Non-pigmented ciliary epithelial cell (primary cell): ENCODE measurements around the gene HECW1.
"Not testable (repeated sequence)": the region's sequence is repeated elsewhere in the genome, so short reads cannot be mapped to it uniquely, and the experiment has no call there.

Experiments
- DNase-seq: peaks from one replicate; pipeline ENCODE4 v3.0.0-alpha.2; 2010; ENCODE audit warnings: low read depth

HECW1 gene

DNA sequence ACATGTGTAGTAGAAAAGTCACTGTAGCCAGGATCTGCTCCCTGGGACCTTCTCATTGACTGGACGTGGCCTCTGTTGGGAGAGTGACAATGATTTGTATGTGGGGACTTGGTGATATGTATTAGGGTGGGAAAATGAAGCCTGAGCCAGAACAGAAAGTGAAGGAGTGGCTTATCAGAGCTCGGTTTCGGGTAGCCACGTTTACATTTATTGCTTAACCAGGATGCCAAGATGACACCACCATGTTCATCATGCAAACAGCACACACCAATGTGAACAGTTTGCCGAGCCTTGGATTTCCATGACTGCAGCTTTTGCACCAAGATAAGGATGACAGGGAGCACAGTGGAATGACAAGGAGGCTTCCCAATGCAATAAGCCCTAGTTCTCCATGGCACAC is 357.7 kb downstream of the HECW1 start:
- no peak for DNase-seq

- no peak for DNase-seq
Measured at GRCh38 chr7:43475983-43476382, 363.5 kb downstream of the HECW1 start.

DNA sequence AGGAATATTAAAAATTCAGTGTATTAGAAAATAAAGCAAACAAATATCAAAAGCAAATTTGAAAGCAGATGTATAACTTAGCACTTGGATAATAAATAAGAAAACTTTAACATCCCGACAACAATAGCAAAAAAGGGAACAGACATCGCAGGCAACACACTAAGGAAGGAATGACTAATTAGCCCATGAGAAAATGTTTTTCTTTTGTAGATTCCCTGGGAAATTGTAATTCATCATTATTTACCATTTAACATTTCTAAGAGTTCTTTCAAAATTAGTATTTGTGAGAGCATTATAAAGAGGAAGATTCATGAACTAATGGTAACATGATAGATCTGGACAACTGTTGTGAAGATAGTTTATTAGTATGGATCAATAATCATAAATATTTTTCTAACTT is 364.4 kb downstream of the HECW1 start:
- no peak for DNase-seq

GRCh38 chr7:43479042-43479441 is 366.6 kb downstream of the HECW1 start:
- DNase-seq, result no peak

DNA sequence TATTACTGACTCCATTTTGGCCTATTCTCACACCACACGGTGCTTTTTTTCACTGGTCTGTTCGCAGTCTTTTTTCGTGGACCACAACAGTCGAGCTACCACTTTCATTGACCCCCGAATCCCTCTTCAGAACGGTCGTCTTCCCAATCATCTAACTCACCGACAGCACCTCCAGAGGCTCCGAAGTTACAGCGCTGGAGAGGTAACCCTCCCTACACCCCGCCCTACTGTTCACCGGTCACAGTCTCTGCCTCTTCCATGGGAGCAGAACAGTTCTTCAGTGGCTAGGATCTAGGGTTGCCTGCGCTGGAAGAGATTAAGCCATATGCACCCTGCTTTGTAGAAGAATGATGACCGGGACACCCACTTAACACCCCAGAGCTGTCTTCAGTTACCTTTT is 367.1 kb downstream of the HECW1 start:
- DNase-seq, result no peak

DNA sequence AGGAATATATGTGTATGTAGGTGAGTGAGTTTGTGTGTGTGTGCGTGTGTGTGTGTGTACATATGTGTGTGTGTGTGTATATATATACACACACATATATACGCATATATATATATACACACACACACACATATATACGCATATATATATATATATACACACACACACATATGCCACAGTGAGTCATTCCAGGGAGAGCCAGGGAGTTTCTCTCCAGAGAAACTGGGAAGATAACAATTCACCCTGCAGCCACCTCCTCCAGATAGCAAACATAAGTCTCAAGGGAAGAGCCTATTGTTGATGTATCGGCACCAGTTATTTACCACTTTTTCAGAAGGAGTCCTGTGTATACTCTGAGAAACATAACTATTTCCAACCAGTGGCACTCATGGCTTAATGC is 368.1 kb downstream of the HECW1 start:
- DNase-seq, result no peak

- peak; percentile 48 for DNase-seq
Measured at GRCh38 chr7:43481902-43482678, 369.6 kb downstream of the HECW1 start.

GRCh38 chr7:43482679-43483252 is 370.3 kb downstream of the HECW1 start:
- DNase-seq, result no peak

DNA sequence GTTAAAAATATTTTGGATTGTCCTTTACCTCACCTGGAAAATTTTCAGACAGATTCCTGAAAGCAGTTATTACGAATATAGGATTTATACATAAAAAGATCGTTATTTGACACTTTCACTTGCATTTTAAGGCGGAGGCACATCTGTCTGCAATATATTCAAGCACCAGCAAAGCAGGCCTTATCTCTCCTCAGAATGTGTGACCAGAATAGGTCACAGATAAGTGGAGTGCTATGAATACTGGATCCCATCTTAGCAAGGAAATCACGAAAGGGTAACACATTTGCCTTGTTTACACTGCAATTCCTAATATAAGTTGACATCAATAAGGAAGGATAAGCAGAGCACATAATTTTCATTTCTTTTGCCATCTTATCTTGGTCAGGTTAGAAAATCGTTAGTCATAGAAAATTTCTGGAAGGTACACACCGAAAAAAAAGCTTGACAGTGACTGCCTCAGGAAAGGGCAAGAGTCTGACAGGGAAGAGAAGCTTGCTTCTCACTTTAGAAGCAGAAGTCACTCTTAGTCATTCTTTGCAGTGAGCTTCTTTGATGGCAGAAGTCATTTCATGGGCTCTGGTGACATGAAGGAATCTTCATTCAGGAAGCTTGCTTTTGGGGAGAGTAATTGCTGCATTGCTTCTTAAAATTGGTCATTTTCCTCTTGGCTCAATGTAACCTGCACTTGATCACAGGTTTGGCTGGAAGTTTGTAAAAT is 372.4 kb downstream of the HECW1 start:
- DNase-seq, result no peak

- DNase-seq, result no peak
Measured at GRCh38 chr7:43485580-43485979, 373.1 kb downstream of the HECW1 start.

DNA sequence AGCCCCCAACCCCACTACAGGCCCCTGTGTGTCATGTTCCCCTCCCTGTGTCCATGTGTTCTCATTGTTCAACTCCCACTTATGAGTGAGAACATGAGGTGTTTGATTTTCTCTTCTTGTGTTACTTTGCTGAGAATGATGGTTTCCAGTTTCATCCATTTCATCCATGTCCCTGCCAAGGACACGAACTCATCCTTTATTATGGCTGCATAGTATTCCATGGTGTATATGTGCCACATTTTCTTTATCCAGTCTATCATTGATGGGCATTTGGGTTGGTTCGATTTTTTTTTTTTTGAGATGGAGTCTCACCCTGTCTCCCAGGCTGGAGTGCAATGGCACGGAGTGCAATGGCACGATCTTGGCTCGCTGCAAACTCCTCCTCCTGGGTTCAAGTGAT is 373.6 kb downstream of the HECW1 start:
- DNase-seq, result not testable (repeated sequence)

DNA sequence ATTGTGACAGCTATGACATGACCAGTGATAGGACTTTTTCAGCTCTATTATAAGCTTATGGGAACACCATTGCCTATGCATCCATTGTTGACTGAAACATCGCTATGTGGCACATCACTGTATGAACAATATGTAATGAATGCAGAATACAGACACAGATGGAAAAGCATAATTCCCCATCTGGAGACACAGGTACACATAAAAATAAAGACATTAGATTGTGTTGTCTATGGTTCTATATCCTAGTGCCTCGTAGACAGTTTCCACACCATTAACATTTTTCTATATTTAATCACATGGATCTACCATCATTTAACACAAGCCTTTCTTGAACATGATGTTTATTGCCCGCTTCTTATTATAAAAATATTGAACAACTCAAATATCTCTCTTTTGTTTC is 374.2 kb downstream of the HECW1 start:
- DNase-seq, result no peak

DNA sequence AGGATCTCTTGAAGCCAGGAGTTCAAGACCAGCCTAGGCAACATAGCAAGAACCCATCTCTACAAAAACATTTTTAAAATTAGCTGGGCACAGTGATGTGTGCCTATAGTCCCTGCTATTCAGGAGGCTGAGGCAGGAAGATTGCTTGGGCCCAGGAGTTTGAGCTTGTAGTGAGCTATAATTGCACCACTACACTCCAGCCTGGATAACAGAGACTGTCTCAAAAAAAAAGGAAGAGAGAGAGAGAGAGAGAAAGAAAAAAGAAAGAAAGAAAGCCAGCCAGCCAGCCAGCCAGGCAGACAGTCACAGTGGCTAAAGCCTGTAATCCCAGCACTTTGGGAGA is 375.3 kb downstream of the HECW1 start:
- DNase-seq, result no peak

- no peak for DNase-seq
Measured at GRCh38 chr7:43489257-43489656, 376.8 kb downstream of the HECW1 start.

- no peak for DNase-seq
Measured at GRCh38 chr7:43490016-43490415, 377.6 kb downstream of the HECW1 start.

GRCh38 chr7:43491123-43491522 is 378.7 kb downstream of the HECW1 start:
- DNase-seq, result no peak

DNA sequence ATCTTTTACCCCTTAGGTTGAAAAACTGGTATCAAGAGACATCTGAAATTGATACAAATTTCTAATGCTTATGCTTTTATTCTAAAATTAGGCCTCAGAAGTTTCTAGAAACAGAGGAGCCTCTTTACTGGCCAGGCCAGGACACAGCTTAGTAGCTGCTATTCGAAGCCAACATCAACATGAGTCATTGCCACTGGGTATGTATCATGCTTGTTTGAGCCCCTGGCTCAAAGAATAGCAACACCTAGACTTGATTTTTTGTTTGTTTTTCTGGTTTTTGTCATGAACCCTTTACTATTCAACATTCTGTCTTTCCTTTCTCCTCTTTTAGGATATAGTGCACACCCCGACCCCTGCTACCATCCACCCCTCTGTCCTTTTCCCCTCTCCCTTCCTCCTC is 379.5 kb downstream of the HECW1 start:
- DNase-seq, result peak; percentile 55

DNA sequence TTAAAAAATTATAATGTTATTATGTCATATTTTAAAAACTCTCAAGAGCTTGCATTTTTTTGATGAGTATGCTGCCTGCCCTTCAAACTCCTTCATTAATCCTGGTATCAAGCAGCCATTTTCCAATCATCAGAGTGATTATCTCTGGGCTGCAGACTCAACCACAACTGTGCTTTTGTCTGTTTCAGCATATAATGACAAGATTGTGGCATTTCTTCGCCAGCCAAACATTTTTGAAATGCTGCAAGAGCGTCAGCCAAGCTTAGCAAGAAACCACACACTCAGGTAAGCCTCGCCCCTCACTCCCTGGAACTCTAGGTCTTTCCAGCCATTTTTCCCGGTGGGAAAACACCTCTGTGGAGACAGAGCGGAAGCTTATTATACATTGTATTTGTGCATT is 380.4 kb downstream of the HECW1 start:
- no peak for DNase-seq

- no peak for DNase-seq
Measured at GRCh38 chr7:43495572-43495971, 383.1 kb downstream of the HECW1 start.

DNA sequence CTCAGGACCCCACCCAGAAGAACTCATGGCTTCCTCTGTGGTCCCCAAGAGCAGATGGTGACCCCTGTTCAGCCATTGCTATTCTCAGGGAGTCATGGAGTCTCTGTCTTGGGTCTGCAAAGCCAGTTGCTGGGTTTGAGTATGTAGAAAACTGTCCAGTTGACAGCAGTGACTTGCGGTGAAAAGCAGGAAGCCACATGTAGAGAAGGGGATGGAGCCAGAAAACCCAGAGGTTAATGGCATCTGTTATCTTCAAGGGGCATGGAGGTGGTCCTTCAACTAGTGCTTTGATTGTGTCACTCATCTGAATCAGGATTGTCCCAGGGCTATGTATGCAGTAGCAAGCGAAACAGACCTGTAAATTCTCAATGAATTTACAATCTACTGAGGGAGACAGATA is 384.1 kb downstream of the HECW1 start:
- no peak for DNase-seq

DNA sequence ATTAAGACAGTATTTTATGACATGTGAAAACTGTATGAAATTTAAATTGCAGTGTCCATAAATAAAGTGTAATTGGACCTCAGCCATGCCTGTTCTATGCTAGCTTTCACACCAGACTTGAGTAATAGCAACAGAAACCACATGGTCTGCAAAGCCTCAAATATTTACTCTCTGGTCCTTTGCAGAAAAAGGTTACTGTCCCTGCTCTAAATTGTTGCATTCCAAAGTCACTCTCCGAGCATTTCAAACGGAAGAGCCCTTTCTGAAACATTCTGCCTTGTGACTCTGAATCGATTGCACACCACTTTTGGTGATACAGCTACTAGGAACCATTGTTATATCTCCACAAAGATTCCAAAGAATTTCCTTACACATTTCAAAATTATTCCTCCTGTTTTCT is 389.4 kb downstream of the HECW1 start:
- DNase-seq, result peak; percentile 53

GRCh38 chr7:43502941-43503340 is 390.5 kb downstream of the HECW1 start:
- no peak for DNase-seq

DNA sequence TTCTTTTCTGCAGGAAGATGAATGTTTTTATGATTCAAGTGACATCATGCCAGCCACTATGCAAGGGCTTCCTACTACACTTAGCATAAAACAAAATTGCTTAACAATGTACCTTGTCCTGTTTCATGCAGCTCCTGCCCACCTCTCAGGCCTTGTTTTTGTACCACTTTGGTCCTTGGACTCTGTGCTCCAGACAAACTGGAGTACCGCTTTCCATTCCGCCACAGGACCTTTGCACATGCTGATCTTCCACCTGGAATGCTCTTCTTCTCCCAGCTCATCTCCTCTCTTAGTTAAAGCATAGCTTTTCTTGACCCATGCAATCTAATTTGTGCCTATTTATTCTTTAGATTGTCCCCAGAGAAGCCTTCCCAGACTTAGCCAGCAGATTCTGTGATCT is 393.0 kb downstream of the HECW1 start:
- DNase-seq, result no peak

DNA sequence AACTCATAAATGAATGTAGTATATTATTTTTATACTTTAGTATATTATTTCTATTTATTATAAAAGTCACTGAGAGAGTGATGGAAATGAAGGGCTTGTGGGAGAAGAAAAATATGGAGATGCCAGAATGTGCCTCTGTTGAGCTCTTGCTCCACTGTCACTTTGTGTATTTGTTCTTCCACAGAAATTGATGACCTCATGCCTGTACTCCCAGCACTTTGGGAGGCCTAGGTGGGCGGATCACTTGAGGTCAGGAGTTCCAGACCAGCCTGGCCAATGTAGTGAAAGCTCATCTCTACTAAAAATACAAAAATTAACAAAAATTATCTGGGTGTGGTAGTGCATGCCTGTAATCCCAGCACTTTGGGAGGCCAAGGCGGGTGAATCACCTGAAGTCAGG is 394.0 kb downstream of the HECW1 start:
- DNase-seq, result no peak
